PC-3 (cell line): ENCODE results near the gene TMEM184B. TPM values are rescaled to one million over a fixed set of nuclear protein-coding genes. Genes with fewer than 3 reads are reported as not detected.

ENCODE experiments used
- ATAC-seq: fragments of 200-7000 bp; cut with Tn5 transposase; 2 replicates; pipeline ENCODE4 v1.9.1; 2020; ENCODE audit warnings: mild to moderate bottlenecking, moderate library complexity
- BruUV-seq: library from RNA; stranded (reverse); fragments of 400-500 nt; replicated peaks from 2 replicates; lab custom pipeline; 2021; lab: Mats Ljungman, UMichigan
- CTCF ChIA-PET: fragments of 300-600 bp; sonication (Branson Sonifier 250); formaldehyde crosslinking; loops from one replicate; lab custom pipeline; 2022; ENCODE audit warnings: antibody characterized with exemption; lab: Charles Lee
- POLR2A ChIA-PET: fragments of 300-600 bp; sonication (Branson Sonifier 250); formaldehyde crosslinking; loops from one replicate; lab custom pipeline; 2022; ENCODE audit warnings: antibody characterized with exemption; ENCODE audit not compliant: unreplicated experiment; lab: Charles Lee
- DNase-seq: peaks from one replicate; pipeline ENCODE4 v3.0.0-alpha.2; 2015
- H2AFZ ChIP-seq: fragments of 300-600 bp; sonication (generic); 2 replicates; pipeline ENCODE4 v1.6.0; 2016; ENCODE audit warnings: antibody characterized with exemption, low read length
- H3F3A ChIP-seq: fragments of 300-600 bp; sonication (generic); one replicate; pipeline ENCODE4 v1.6.0; 2017; ENCODE audit warnings: antibody characterized with exemption, low read length, control low read depth, mild to moderate bottlenecking; ENCODE audit not compliant: unreplicated experiment
- H3K27ac ChIP-seq: fragments of 300-600 bp; sonication (generic); 2 replicates; pipeline ENCODE4 v1.5.1; 2016; ENCODE audit warnings: mild to moderate bottlenecking, low read length
- H3K27me3 ChIP-seq: fragments of 300-600 bp; sonication (generic); 2 replicates; pipeline ENCODE4 v1.6.1; 2016; ENCODE audit warnings: low read length, mixed read lengths
- H3K36me3 ChIP-seq: fragments of 300-600 bp; sonication (generic); 2 replicates; pipeline ENCODE4 v1.6.1; 2016; ENCODE audit warnings: low read depth, mixed run types, low read length, mixed read lengths
- H3K4me1 ChIP-seq: fragments of 300-600 bp; sonication (generic); 2 replicates; pipeline ENCODE4 v1.5.1; 2016; ENCODE audit warnings: low read length; ENCODE audit not compliant: insufficient read depth
- H3K4me2 ChIP-seq: fragments of 300-600 bp; sonication (generic); 2 replicates; pipeline ENCODE4 v1.6.0; 2016; ENCODE audit warnings: low read length
- H3K4me3 ChIP-seq: fragments of 300-600 bp; sonication (generic); 2 replicates; pipeline ENCODE4 v1.5.1; 2016; ENCODE audit warnings: mild to moderate bottlenecking, low read length, mixed read lengths
- H3K79me2 ChIP-seq: fragments of 300-600 bp; sonication (generic); 2 replicates; pipeline ENCODE4 v1.6.1; 2017; ENCODE audit warnings: low read length, mixed read lengths
- H3K9ac ChIP-seq: fragments of 300-600 bp; sonication (generic); 2 replicates; pipeline ENCODE4 v1.6.0; 2016; ENCODE audit warnings: mild to moderate bottlenecking, low read length
- H3K9me2 ChIP-seq: fragments of 300-600 bp; sonication (generic); replicated peaks from 2 replicates; pipeline ENCODE4 v1.6.1; 2016; ENCODE audit warnings: mixed run types, low read length, mixed read lengths
- H3K9me3 ChIP-seq: fragments of 300-600 bp; sonication (generic); 2 replicates; pipeline ENCODE4 v1.6.1; 2016; ENCODE audit warnings: low read length, mixed read lengths
- H4K20me1 ChIP-seq: fragments of 300-600 bp; sonication (generic); 2 replicates; pipeline ENCODE4 v1.6.1; 2016; ENCODE audit warnings: low read length, mixed read lengths
- EZH2 ChIP-seq: fragments of 300-600 bp; sonication (generic); IDR thresholded peaks from one replicate; pipeline ENCODE4 v1.6.1; 2017; ENCODE audit warnings: antibody characterized with exemption, mild to moderate bottlenecking, low read length; ENCODE audit not compliant: unreplicated experiment
- EZH2phosphoT487 ChIP-seq: fragments of 300-600 bp; sonication (generic); IDR thresholded peaks from 2 replicates; pipeline ENCODE4 v1.6.1; 2018; ENCODE audit warnings: mild to moderate bottlenecking, antibody characterized with exemption, low read length, borderline replicate concordance
- intact Hi-C: fragments of 100-400 bp; cut with micrococcal nuclease; formaldehyde crosslinking; loops from 2 replicates; pipeline ENCODE4 v1.9.0; 2023
- total RNA-seq: library from RNA; depleted of rRNA; stranded (reverse); fragments of >200 nt; gene quantifications from 2 replicates; pipeline ENCODE4 v1.2.3, GENCODE V29; 2014
- TF ChIP-seq, protein P1 (sequence below): fragments of 300-600 bp; sonication (generic); conservative IDR thresholded peaks from 2 replicates; pipeline ENCODE4 v1.5.1; 2017; ENCODE audit warnings: antibody characterized with exemption, low read depth, mild to moderate bottlenecking, low read length

Gene TMEM184B
- total RNA-seq, 1 experiment from 2014 or later = 37.5 TPM

- no peak overlapping the region for H3K27ac ChIP-seq
- no peak for ATAC-seq
Measured at GRCh38 chr22:38201371-38201710, 71.5 kb downstream of the TMEM184B start.

GRCh38 chr22:38199826-38200559 lies 72.8 kb downstream of the TMEM184B start:
- Histone ChIP-seq H3K4me1 (peaks cover 14% of the 10 kb centered on the region), H3K27me3 (no peaks in the 10 kb centered on the region), H3K36me3 (no peaks in the 10 kb centered on the region), H3K79me2 (peaks cover 28% of the 10 kb centered on the region), H3K4me2 (no peak overlapping the region), H3F3A (peaks cover 3% of the 10 kb centered on the region), H3K27ac (no peak overlapping the region), H3K9ac (no peak overlapping the region), H3K4me3 (no peak overlapping the region), H3K9me2 (no peaks in the 10 kb centered on the region), H2AFZ (no peak overlapping the region), H3K9me3 (no peaks in the 10 kb centered on the region), H4K20me1 (peaks cover 25% of the 10 kb centered on the region)
- CTCF ChIA-PET = no interaction called here
- ATAC-seq = no peak
- POLR2A ChIA-PET = no interaction called here
- intact Hi-C loops = no loop called here
- no TSS peak for BruUV-seq
- no peak for DNase-seq
- TF ChIP-seq EZH2 = no peak
- no peak for TF ChIP-seq EZH2phosphoT487
- TF ChIP-seq, protein P1, sequence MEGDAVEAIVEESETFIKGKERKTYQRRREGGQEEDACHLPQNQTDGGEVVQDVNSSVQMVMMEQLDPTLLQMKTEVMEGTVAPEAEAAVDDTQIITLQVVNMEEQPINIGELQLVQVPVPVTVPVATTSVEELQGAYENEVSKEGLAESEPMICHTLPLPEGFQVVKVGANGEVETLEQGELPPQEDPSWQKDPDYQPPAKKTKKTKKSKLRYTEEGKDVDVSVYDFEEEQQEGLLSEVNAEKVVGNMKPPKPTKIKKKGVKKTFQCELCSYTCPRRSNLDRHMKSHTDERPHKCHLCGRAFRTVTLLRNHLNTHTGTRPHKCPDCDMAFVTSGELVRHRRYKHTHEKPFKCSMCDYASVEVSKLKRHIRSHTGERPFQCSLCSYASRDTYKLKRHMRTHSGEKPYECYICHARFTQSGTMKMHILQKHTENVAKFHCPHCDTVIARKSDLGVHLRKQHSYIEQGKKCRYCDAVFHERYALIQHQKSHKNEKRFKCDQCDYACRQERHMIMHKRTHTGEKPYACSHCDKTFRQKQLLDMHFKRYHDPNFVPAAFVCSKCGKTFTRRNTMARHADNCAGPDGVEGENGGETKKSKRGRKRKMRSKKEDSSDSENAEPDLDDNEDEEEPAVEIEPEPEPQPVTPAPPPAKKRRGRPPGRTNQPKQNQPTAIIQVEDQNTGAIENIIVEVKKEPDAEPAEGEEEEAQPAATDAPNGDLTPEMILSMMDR = no peak

More at GRCh38 chr22:38201371-38201710, 71.5 kb downstream of the TMEM184B start:
- Histone ChIP-seq H3K4me2 (peak overlapping the region; percentile 97), H3K79me2 (peaks cover 41% of the 10 kb centered on the region), H2AFZ (peak overlapping the region; percentile 80), H3K9ac (no peak overlapping the region), H3K4me1 (peaks cover 14% of the 10 kb centered on the region), H4K20me1 (peaks cover 36% of the 10 kb centered on the region), H3K9me3 (no peaks in the 10 kb centered on the region), H3K4me3 (peak overlapping the region; percentile 53), H3F3A (peaks cover 3% of the 10 kb centered on the region), H3K9me2 (no peaks in the 10 kb centered on the region), H3K36me3 (no peaks in the 10 kb centered on the region), H3K27me3 (no peaks in the 10 kb centered on the region)
- intact Hi-C loops = no loop called here
- TF ChIP-seq EZH2phosphoT487 = no peak
- TF ChIP-seq, protein P1 = no peak
- TF ChIP-seq EZH2 = no peak
- TSS peak; percentile 48 for BruUV-seq
- POLR2A ChIA-PET = interaction anchor here (0.5 to 1.4 kb wide), 2 partner anchors 20 to 198 kb away, joined by 3 to 6 read pairs; partner anchors contain the start of gene PLA2G6
- DNase-seq = no peak
- CTCF ChIA-PET = no interaction called here

GRCh38 chr22:38196791-38197419 lies 75.9 kb downstream of the TMEM184B start:
- no peak for ATAC-seq
- Histone ChIP-seq H3K4me3 (no peak overlapping the region), H3K27me3 (no peaks in the 10 kb centered on the region), H4K20me1 (no peaks in the 10 kb centered on the region), H3K9ac (no peak overlapping the region), H2AFZ (peak overlapping the region; percentile 61; the same call in 1 of the 2 replicates), H3F3A (no peaks in the 10 kb centered on the region), H3K9me2 (no peaks in the 10 kb centered on the region), H3K79me2 (no peaks in the 10 kb centered on the region), H3K27ac (no peak overlapping the region), H3K36me3 (no peaks in the 10 kb centered on the region), H3K4me2 (peak overlapping the region; percentile 42; the same call in 1 of the 2 replicates), H3K4me1 (peaks cover 9% of the 10 kb centered on the region; the same call in 1 of the 2 replicates), H3K9me3 (no peaks in the 10 kb centered on the region)
- no peak for TF ChIP-seq EZH2phosphoT487
- TF ChIP-seq, protein P1 = no peak
- TF ChIP-seq EZH2 = no peak
- no TSS peak for BruUV-seq
- ChIA-PET POLR2A (no interaction called here), CTCF (no interaction called here)
- intact Hi-C loops = no loop called here
- peak; percentile 13 for DNase-seq
